ENCODE data around the gene APOBEC4.

- TF ChIP-seq, protein P1, sequence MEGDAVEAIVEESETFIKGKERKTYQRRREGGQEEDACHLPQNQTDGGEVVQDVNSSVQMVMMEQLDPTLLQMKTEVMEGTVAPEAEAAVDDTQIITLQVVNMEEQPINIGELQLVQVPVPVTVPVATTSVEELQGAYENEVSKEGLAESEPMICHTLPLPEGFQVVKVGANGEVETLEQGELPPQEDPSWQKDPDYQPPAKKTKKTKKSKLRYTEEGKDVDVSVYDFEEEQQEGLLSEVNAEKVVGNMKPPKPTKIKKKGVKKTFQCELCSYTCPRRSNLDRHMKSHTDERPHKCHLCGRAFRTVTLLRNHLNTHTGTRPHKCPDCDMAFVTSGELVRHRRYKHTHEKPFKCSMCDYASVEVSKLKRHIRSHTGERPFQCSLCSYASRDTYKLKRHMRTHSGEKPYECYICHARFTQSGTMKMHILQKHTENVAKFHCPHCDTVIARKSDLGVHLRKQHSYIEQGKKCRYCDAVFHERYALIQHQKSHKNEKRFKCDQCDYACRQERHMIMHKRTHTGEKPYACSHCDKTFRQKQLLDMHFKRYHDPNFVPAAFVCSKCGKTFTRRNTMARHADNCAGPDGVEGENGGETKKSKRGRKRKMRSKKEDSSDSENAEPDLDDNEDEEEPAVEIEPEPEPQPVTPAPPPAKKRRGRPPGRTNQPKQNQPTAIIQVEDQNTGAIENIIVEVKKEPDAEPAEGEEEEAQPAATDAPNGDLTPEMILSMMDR (conservative IDR thresholded peaks at IDR 0.05) = peak; percentile 88
- TF ChIP-seq EZH2 (IDR thresholded peaks at IDR 0.05; ENCODE audit: low read depth) = no peak
Measured at GRCh38 chr1:183685112-183685713, 32.1 kb upstream of the APOBEC4 start.

All from PC-9 (cell line).